Osteocyte (in vitro differentiated cells): ENCODE data around the gene ACKR3. TPM values are rescaled to one million over a fixed set of nuclear protein-coding genes. Genes with fewer than 3 reads are reported as not detected.

Experiments
- DNase-seq: peaks from one replicate; pipeline ENCODE4 v3.0.0; 2021; ENCODE audit warnings: mixed read lengths; ENCODE audit not compliant: unreplicated experiment; ENCODE audit errors: extremely low spot score
- H3K27ac Mint-ChIP-seq: one replicate; pipeline ENCODE4 v1.8.0; 2021; ENCODE audit warnings: mild to moderate bottlenecking, mixed read lengths; ENCODE audit not compliant: unreplicated experiment
- H3K27me3 Mint-ChIP-seq: one replicate; pipeline ENCODE4 v1.8.0; 2021; ENCODE audit warnings: mixed read lengths; ENCODE audit not compliant: unreplicated experiment
- H3K36me3 Mint-ChIP-seq: one replicate; pipeline ENCODE4 v1.8.0; 2021; ENCODE audit warnings: mixed read lengths; ENCODE audit not compliant: unreplicated experiment
- H3K4me1 Mint-ChIP-seq: one replicate; pipeline ENCODE4 v1.8.0; 2021; ENCODE audit warnings: mixed read lengths; ENCODE audit not compliant: unreplicated experiment
- H3K4me3 Mint-ChIP-seq: one replicate; pipeline ENCODE4 v1.8.0; 2021; ENCODE audit warnings: mild to moderate bottlenecking, moderate library complexity, mixed read lengths; ENCODE audit not compliant: unreplicated experiment
- H3K9me3 Mint-ChIP-seq: one replicate; pipeline ENCODE4 v1.8.0; 2021; ENCODE audit warnings: mixed read lengths; ENCODE audit not compliant: unreplicated experiment
- CTCF ChIP-seq: fragments of 200-600 bp; sonication (generic); IDR thresholded peaks from 2 replicates; pipeline ENCODE4 v1.5.0; 2021; ENCODE audit warnings: antibody characterized with exemption, mild to moderate bottlenecking, moderate library complexity
- total RNA-seq: library from RNA; stranded (reverse); gene quantifications from 2 replicates; pipeline ENCODE4 v1.2.1, GENCODE V29; 2021

ACKR3 gene
- total RNA-seq, 1 donor from 2014 or later: 36.9 TPM

DNA sequence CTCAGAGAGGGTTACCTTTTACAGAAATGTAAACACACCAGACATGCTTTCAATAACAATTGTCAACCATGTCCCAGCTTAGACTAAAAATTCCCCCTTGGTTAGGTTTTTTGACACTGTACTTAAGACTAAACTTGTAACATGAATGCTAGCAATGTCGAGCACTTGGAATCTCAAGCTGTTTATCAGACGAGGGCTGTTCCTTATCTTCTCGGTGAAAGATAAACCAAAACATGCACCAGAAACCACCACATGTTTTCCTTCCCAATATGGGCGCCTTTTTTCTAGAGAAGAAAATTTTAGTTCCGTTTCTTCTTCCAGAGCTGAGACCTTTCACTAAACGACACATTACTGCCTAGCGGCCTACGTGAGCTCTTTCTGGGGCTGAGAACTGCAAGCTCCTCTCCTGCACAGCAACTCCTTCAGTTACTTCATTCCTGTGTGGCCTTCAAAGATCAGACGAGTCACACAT, 42.4 kb upstream of the ACKR3 start:
- H3K27me3 Mint-ChIP-seq: peaks cover 28% of the 10 kb centered on the region
- H3K4me3 Mint-ChIP-seq: no peak overlapping the region
- no peak for DNase-seq
- H3K9me3 Mint-ChIP-seq: no peaks in the 10 kb centered on the region
- H3K27ac Mint-ChIP-seq: no peak overlapping the region
- no peaks in the 10 kb centered on the region for H3K36me3 Mint-ChIP-seq
- TF ChIP-seq CTCF: no peak
- H3K4me1 Mint-ChIP-seq: no peaks in the 10 kb centered on the region

GRCh38 chr2:236529606-236530005, 40.0 kb upstream of the ACKR3 start:
- peaks cover 6% of the 10 kb centered on the region for H3K4me1 Mint-ChIP-seq
- no peak overlapping the region for H3K27ac Mint-ChIP-seq
- no peaks in the 10 kb centered on the region for H3K36me3 Mint-ChIP-seq
- TF ChIP-seq CTCF: no peak
- H3K27me3 Mint-ChIP-seq: peaks cover 10% of the 10 kb centered on the region
- no peak overlapping the region for H3K4me3 Mint-ChIP-seq
- no peak for DNase-seq
- H3K9me3 Mint-ChIP-seq: no peaks in the 10 kb centered on the region

DNA sequence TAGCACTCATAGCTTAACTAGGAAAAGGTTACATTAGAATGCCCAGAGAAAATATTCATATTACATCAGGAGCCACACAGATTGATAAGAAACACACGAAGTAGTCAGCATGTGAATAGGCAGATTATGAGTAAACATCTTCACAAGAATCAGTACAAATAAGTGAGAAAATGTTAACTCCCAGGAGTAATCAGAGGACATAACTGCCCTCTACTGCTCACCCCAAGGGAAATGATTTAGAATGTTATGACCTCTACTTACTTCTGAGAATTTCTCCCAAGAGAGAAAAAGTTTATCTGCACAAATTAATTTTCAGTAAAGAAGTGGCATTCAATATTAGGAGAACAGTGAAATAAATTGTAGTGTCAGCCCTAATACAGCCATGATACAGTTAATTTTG, 39.1 kb upstream of the ACKR3 start:
- no peak for TF ChIP-seq CTCF
- no peak overlapping the region for H3K4me3 Mint-ChIP-seq

DNA sequence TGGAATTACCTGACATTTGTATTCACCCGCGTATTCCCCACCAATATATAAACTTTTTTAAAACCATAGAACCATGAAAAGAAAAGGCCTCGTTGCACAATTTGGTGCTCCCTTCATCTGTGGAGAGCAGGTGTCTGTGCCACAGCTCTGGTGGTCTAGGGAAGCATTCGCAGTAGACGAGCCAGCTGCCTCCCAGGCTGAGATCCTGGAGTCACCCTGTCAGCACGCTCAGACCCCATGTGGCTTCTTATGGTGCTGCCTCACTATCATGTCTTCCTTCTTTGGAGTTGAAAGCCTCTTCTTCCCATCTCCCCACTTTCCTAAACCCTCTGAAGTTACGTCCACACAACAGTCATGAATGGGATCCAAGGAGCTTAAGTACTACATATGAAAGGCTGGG, 38.4 kb upstream of the ACKR3 start:
- Mint-ChIP-seq H3K36me3 (no peaks in the 10 kb centered on the region), H3K27me3 (no peaks in the 10 kb centered on the region)

More for the DNA sequence above, 39.1 kb upstream of the ACKR3 start:
- H3K4me1 Mint-ChIP-seq: peaks cover 15% of the 10 kb centered on the region
- no peaks in the 10 kb centered on the region for H3K9me3 Mint-ChIP-seq
- no peaks in the 10 kb centered on the region for H3K36me3 Mint-ChIP-seq
- no peak for DNase-seq
- H3K27me3 Mint-ChIP-seq: peaks cover 1% of the 10 kb centered on the region
- H3K27ac Mint-ChIP-seq: no peak overlapping the region

GRCh38 chr2:236531996-236532395, 37.6 kb upstream of the ACKR3 start:
- no peaks in the 10 kb centered on the region for H3K9me3 Mint-ChIP-seq

More for the DNA sequence above, 38.4 kb upstream of the ACKR3 start:
- Mint-ChIP-seq H3K9me3 (no peaks in the 10 kb centered on the region), H3K4me1 (peaks cover 20% of the 10 kb centered on the region), H3K4me3 (no peak overlapping the region), H3K27ac (no peak overlapping the region)
- no peak for TF ChIP-seq CTCF
- no peak for DNase-seq

More at GRCh38 chr2:236531996-236532395, 37.6 kb upstream of the ACKR3 start:
- Mint-ChIP-seq H3K27me3 (no peaks in the 10 kb centered on the region), H3K4me1 (peaks cover 23% of the 10 kb centered on the region), H3K36me3 (no peaks in the 10 kb centered on the region), H3K4me3 (no peak overlapping the region), H3K27ac (no peak overlapping the region)
- no peak for TF ChIP-seq CTCF
- no peak for DNase-seq
